ENCODE measurements around the gene CREM.
"Not testable (repeated sequence)": the region's sequence is repeated elsewhere in the genome, so short reads cannot be mapped to it uniquely, and the experiment has no call there.

Gene CREM

DNA sequence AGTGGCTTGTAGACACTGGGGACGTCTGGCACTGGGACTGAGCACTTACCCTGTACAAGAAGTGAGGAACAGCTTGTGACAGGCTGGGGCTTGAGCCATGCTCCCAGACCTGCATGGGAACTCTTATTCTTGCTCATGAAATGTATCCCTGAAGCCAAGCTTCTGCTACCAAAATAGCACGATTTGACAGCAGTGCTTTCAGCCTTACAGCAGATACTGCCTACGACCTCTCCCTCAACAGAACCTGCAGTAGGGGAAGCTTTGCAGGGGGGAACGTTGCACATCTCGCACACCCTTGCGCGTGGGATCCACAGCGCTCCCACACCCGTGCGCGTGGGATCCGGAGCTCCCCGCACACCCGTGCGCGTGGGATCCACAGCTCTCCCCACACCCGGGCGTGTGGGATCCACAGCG lies 88.0 kb downstream of the CREM start:
- Histone ChIP-seq H3K9me3 (ENCODE audit: insufficient read depth, low read depth, low read length) (no peaks in the 10 kb centered on the region), H3K27me3 (ENCODE audit: insufficient read depth, low read length) (no peaks in the 10 kb centered on the region), H3K4me3 (ENCODE audit: low read length) (no peak overlapping the region), H3K9ac (ENCODE audit: low read depth, low read length) (no peak overlapping the region), H3K36me3 (ENCODE audit: insufficient read depth, low read depth, low read length) (no peaks in the 10 kb centered on the region), H3K4me1 (ENCODE audit: insufficient read depth, low read length) (peaks cover 28% of the 10 kb centered on the region), H3K27ac (ENCODE audit: low read length) (no peak overlapping the region)

DNA sequence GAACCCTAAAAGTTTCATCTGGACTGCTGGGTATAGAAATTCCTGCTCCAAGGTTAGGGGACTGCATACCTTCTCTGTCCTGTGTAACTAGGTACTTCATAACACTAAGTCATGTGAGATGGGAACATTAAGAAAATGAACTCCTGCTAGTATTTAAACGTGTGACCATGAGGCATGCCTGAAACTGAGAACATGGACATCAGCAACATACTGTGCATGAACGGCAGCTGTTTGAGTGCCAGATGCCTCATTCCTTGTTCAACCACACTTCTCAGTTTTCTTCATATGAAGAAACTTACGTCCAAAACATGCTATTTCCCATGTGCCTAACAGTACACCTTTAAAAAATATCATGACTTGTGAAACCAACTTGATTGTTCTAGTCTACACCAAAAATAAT lies 88.5 kb downstream of the CREM start:
- no peak overlapping the region for H3K9ac ChIP-seq (ENCODE audit: low read depth, low read length)
- H3K9me3 ChIP-seq (ENCODE audit: insufficient read depth, low read depth, low read length), result no peaks in the 10 kb centered on the region
- peaks cover 23% of the 10 kb centered on the region for H3K4me1 ChIP-seq (ENCODE audit: insufficient read depth, low read length)
- no peaks in the 10 kb centered on the region for H3K36me3 ChIP-seq (ENCODE audit: insufficient read depth, low read depth, low read length)
- no peak overlapping the region for H3K27ac ChIP-seq (ENCODE audit: low read length)
- H3K4me3 ChIP-seq (ENCODE audit: low read length), result no peak overlapping the region
- H3K27me3 ChIP-seq (ENCODE audit: insufficient read depth, low read length), result no peaks in the 10 kb centered on the region

- H3K4me1 ChIP-seq (ENCODE audit: insufficient read depth, low read length), result peaks cover 11% of the 10 kb centered on the region
- H3K4me3 ChIP-seq (ENCODE audit: low read length), result no peak overlapping the region
Measured at GRCh38 chr10:35216303-35216905, 89.8 kb downstream of the CREM start.

DNA sequence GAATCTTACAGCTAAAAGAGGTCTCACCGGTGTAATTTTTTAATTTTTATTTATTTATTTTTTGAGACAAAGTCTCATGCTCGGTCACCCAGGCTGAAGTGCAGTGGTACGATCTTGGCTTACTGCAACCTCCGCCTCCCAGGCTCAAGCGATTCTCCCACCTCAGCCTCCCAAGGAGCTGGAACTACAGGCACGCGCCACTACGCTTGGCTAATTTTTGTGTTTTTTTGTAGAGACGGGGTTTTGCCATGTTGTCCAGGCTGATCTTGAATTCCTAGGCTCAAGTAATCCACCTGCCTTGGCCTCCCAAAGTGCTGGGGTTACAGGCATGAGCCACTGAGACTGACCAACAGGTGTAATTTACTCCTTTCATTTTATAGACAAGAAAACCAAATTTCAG lies 90.3 kb downstream of the CREM start:
- H3K9me3 ChIP-seq (ENCODE audit: insufficient read depth, low read depth, low read length); H3K4me1 ChIP-seq (ENCODE audit: insufficient read depth, low read length); H3K4me3 ChIP-seq (ENCODE audit: low read length); H3K9ac ChIP-seq (ENCODE audit: low read depth, low read length); H3K27me3 ChIP-seq (ENCODE audit: insufficient read depth, low read length); H3K27ac ChIP-seq (ENCODE audit: low read length); H3K36me3 ChIP-seq (ENCODE audit: insufficient read depth, low read depth, low read length): not testable (repeated sequence)

More at GRCh38 chr10:35216303-35216905, 89.8 kb downstream of the CREM start:
- Histone ChIP-seq H3K9me3 (ENCODE audit: insufficient read depth, low read depth, low read length) (no peaks in the 10 kb centered on the region), H3K27ac (ENCODE audit: low read length) (no peak overlapping the region), H3K36me3 (ENCODE audit: insufficient read depth, low read depth, low read length) (no peaks in the 10 kb centered on the region), H3K27me3 (ENCODE audit: insufficient read depth, low read length) (no peaks in the 10 kb centered on the region), H3K9ac (ENCODE audit: low read depth, low read length) (no peak overlapping the region)

DNA sequence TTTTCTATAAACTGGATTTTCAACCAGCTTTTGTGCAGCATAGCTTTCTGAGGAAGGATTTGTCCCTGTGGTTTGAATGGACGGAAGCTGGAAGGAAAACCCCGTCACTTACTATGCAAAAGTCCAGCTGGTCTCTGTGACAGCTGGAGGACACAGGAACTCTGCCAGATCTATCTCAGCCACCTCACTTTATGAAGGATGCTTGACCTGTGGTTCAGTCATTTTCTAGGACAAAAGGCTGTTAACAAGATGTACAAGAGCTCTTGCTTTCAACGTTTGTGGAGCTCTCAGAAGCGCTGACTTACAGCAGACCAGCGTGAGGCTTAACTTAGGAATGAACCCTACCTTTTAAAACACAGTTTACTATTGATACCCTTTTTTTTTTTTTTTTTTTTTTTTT lies 90.8 kb downstream of the CREM start:
- no peak overlapping the region for H3K4me3 ChIP-seq (ENCODE audit: low read length)
- no peak overlapping the region for H3K9ac ChIP-seq (ENCODE audit: low read depth, low read length)
- H3K27me3 ChIP-seq (ENCODE audit: insufficient read depth, low read length), result no peaks in the 10 kb centered on the region
- no peaks in the 10 kb centered on the region for H3K36me3 ChIP-seq (ENCODE audit: insufficient read depth, low read depth, low read length)
- H3K4me1 ChIP-seq (ENCODE audit: insufficient read depth, low read length), result peaks cover 5% of the 10 kb centered on the region; the same call in 1 of the 2 replicates
- H3K9me3 ChIP-seq (ENCODE audit: insufficient read depth, low read depth, low read length), result no peaks in the 10 kb centered on the region
- H3K27ac ChIP-seq (ENCODE audit: low read length), result no peak overlapping the region

DNA sequence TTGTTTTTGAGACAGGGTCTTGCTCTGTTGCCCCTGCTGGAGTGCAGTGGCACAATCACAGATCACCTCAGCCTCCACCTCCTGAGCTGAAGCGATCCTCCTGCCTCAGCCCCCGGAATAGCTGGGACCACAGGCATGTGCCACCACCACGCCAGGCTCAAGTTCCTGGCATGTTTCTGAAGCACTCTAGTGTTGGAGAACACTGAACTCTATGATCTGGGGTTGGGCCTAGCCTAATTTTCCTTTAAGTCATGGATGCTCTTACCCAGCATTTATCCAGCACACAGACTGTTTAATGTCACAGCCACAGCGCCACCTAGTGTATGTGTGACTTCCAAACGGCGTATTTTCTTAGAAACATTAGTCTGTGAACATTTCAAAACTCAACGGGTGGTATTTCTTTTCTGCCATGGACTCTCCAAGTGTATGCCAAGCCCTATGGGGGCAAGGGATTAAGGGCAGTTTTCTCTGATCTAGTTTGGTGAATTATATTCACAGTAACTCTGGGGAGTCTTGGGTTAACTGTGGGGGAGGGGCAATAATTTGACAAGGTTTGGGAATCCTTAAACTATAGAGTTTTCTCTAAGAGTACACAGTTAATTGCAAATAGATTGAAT lies 91.8 kb downstream of the CREM start:
- Histone ChIP-seq H3K4me3 (ENCODE audit: low read length) (no peak overlapping the region), H3K4me1 (ENCODE audit: insufficient read depth, low read length) (no peaks in the 10 kb centered on the region), H3K27me3 (ENCODE audit: insufficient read depth, low read length) (no peaks in the 10 kb centered on the region), H3K9ac (ENCODE audit: low read depth, low read length) (no peak overlapping the region), H3K36me3 (ENCODE audit: insufficient read depth, low read depth, low read length) (no peaks in the 10 kb centered on the region), H3K27ac (ENCODE audit: low read length) (no peak overlapping the region), H3K9me3 (ENCODE audit: insufficient read depth, low read depth, low read length) (no peaks in the 10 kb centered on the region)

- H3K36me3 ChIP-seq (ENCODE audit: insufficient read depth, low read depth, low read length), result no peaks in the 10 kb centered on the region
- no peaks in the 10 kb centered on the region for H3K27me3 ChIP-seq (ENCODE audit: insufficient read depth, low read length)
- no peak overlapping the region for H3K27ac ChIP-seq (ENCODE audit: low read length)
- H3K9me3 ChIP-seq (ENCODE audit: insufficient read depth, low read depth, low read length), result no peaks in the 10 kb centered on the region
- no peak overlapping the region for H3K4me3 ChIP-seq (ENCODE audit: low read length)
- no peak overlapping the region for H3K9ac ChIP-seq (ENCODE audit: low read depth, low read length)
- no peaks in the 10 kb centered on the region for H3K4me1 ChIP-seq (ENCODE audit: insufficient read depth, low read length)
Measured at GRCh38 chr10:35219292-35219691, 92.6 kb downstream of the CREM start.

GRCh38 chr10:35219891-35220890 lies 93.5 kb downstream of the CREM start:
- H3K27me3 ChIP-seq (ENCODE audit: insufficient read depth, low read length), result no peaks in the 10 kb centered on the region
- H3K4me3 ChIP-seq (ENCODE audit: low read length), result no peak overlapping the region
- no peak overlapping the region for H3K9ac ChIP-seq (ENCODE audit: low read depth, low read length)
- no peaks in the 10 kb centered on the region for H3K36me3 ChIP-seq (ENCODE audit: insufficient read depth, low read depth, low read length)
- H3K4me1 ChIP-seq (ENCODE audit: insufficient read depth, low read length), result no peaks in the 10 kb centered on the region
- no peak overlapping the region for H3K27ac ChIP-seq (ENCODE audit: low read length)
- H3K9me3 ChIP-seq (ENCODE audit: insufficient read depth, low read depth, low read length), result no peaks in the 10 kb centered on the region

- Histone ChIP-seq H3K36me3 (ENCODE audit: insufficient read depth, low read depth, low read length) (no peaks in the 10 kb centered on the region), H3K9ac (ENCODE audit: low read depth, low read length) (no peak overlapping the region), H3K9me3 (ENCODE audit: insufficient read depth, low read depth, low read length) (no peaks in the 10 kb centered on the region), H3K27me3 (ENCODE audit: insufficient read depth, low read length) (no peaks in the 10 kb centered on the region), H3K27ac (ENCODE audit: low read length) (no peak overlapping the region), H3K4me1 (ENCODE audit: insufficient read depth, low read length) (no peaks in the 10 kb centered on the region), H3K4me3 (ENCODE audit: low read length) (no peak overlapping the region)
Measured at GRCh38 chr10:35223016-35223415, 96.4 kb downstream of the CREM start.

DNA sequence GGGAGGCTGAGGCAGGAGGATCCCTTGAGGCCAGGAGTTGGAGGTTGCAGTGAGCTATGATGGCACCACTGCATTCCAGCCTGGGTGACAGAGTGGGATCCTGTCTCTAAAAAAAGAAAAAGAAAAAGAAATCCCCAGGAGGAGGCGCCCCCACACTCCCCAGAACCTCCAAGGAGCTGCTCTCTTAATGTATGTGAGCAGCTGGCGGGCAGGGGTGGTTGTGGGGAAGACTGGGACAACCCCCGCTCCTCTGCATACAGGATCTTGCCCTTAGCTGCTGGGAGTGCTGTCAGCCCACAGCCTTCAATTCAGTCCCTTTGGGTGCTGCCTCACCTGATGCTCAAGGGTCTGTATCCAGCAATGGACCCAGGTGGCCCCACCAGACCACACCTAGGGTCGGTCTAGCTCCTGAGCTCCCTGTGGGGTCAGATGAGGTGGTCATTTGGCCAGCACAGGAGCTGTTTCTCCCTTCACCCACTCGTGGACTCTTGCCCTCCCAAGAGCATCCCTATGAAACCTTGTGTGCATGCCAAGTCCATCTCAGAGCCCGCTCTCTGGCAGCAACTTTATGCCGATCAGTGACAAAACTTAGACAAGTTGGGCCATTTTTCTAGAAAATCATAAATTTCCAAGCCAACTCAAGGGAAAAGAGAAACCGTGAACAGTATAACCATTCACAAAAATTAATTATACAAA lies 97.5 kb downstream of the CREM start:
- no peaks in the 10 kb centered on the region for H3K36me3 ChIP-seq (ENCODE audit: insufficient read depth, low read depth, low read length)
- no peak overlapping the region for H3K27ac ChIP-seq (ENCODE audit: low read length)
- no peak overlapping the region for H3K9ac ChIP-seq (ENCODE audit: low read depth, low read length)
- H3K4me1 ChIP-seq (ENCODE audit: insufficient read depth, low read length), result no peaks in the 10 kb centered on the region
- H3K27me3 ChIP-seq (ENCODE audit: insufficient read depth, low read length), result no peaks in the 10 kb centered on the region
- H3K4me3 ChIP-seq (ENCODE audit: low read length), result no peak overlapping the region
- H3K9me3 ChIP-seq (ENCODE audit: insufficient read depth, low read depth, low read length), result no peaks in the 10 kb centered on the region

DNA sequence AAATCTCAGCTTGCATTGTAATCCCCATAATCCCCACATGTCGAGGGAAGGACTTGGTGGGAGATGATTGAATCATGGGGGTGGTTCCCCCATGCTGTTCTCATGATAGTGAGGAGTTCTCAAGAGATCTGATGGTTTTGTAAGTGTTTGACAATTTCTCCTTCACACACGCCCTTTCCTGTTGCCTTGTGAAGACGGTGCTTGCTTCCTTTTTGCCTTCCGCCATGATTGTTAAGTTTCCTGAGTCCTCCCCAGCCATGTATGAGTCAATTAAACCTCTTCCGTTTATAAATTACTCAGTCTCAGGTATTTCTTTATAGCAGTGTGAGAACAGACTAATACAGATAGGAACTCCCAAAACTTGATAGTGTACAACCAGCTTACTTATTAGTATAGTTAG lies 98.6 kb downstream of the CREM start:
- Histone ChIP-seq H3K4me3 (ENCODE audit: low read length) (no peak overlapping the region), H3K9me3 (ENCODE audit: insufficient read depth, low read depth, low read length) (no peaks in the 10 kb centered on the region), H3K27ac (ENCODE audit: low read length) (no peak overlapping the region), H3K9ac (ENCODE audit: low read depth, low read length) (no peak overlapping the region), H3K36me3 (ENCODE audit: insufficient read depth, low read depth, low read length) (no peaks in the 10 kb centered on the region), H3K4me1 (ENCODE audit: insufficient read depth, low read length) (no peaks in the 10 kb centered on the region), H3K27me3 (ENCODE audit: insufficient read depth, low read length) (no peaks in the 10 kb centered on the region)
